Esophagus squamous epithelium (tissue), 5 donors: ENCODE data around the gene TESMIN. TPM values are rescaled to one million over a fixed set of nuclear protein-coding genes. Genes with fewer than 3 reads are reported as not detected.
A peak's percentile ranks its signal among the peaks of the same experiment; 100 is the strongest.

Source experiments
- DNase-seq: peaks from one replicate; lab custom pipeline; 2025; lab: John Stamatoyannopoulos, UW
- H3K27ac ChIP-seq, 4 donors: fragments of 200-600 bp; sonication (generic); one replicate each; pipeline ENCODE4 v1.5.1; 2016 to 2019; ENCODE audit warnings: mild to moderate bottlenecking in 1 of 4
- H3K27me3 ChIP-seq, 4 donors: fragments of 200-600 bp; sonication (generic); 1 replicate in 3 of 4; 2 replicates in 1 of 4; pipeline versions ENCODE4 v1.5.1 to v1.6.0; 2017 to 2021; ENCODE audit warnings: antibody characterized with exemption in 1 of 4
- H3K36me3 ChIP-seq, 3 donors: fragments of 200-600 bp; sonication (generic); one replicate each; pipeline ENCODE4 v1.5.1; 2016 to 2019
- H3K4me1 ChIP-seq, 3 donors: fragments of 200-600 bp; sonication (generic); one replicate each; pipeline ENCODE4 v1.5.1; 2017 to 2019
- H3K4me3 ChIP-seq, 4 donors: fragments of 200-600 bp; sonication (generic); 1 replicate in 3 of 4; 2 replicates in 1 of 4; pipeline ENCODE4 v1.5.1; 2016 to 2019; ENCODE audit warnings: mild to moderate bottlenecking in 2 of 4, moderate library complexity in 1 of 4
- H3K9me3 ChIP-seq, 3 donors: fragments of 200-600 bp; sonication (generic); one replicate each; pipeline ENCODE4 v1.5.1; 2016 to 2019
- CTCF ChIP-seq, 6 experiments: fragments of 450-650 bp in 4 of 6; fragments of 200-600 bp in 2 of 6; sonication (generic) in 2 of 6; IDR thresholded peaks; one replicate each; pipeline ENCODE4 v1.5.1; 2016 to 2019; ENCODE audit warnings: antibody characterized with exemption in 6 of 6, mild to moderate bottlenecking in 4 of 6, moderate library complexity in 4 of 6
- POLR2A ChIP-seq, 4 donors: fragments of 450-650 bp; IDR thresholded peaks; one replicate each; pipeline ENCODE4 v1.6.1; 2017; ENCODE audit warnings: antibody characterized with exemption in 4 of 4, mild to moderate bottlenecking in 4 of 4, moderate library complexity in 3 of 4
- WGBS, 2 donors: methylation state at CpG; one replicate each; pipeline ENCODE4 v1.1.5; 2018; 5-methylcytosine and 5-hydroxymethylcytosine counted together
- intact Hi-C: fragments of 100-400 bp; cut with DNase I; formaldehyde crosslinking; loops from one replicate; pipeline ENCODE4 v1.15.0; 2022
- total RNA-seq, 4 donors: library from RNA; depleted of rRNA; stranded (reverse); fragments of >200 nt; gene quantifications; one replicate each; pipeline ENCODE4 v1.1.0, GENCODE V29; 2016
- donor health status: DM: yes; HTN: yes; CAD: no.

Gene TESMIN
- total RNA-seq, 4 donors from 2014 or later: 3.1 to 5.3 (median 4.4) TPM

GRCh38 chr11:68767672-68768071, 16.4 kb upstream of the TESMIN start:
- intact Hi-C loops: no loop called here
- no peaks in the 10 kb centered on the region for H3K9me3 ChIP-seq
- WGBS, 2 donors: 88 to 89% methylated on average over 11 of the region's 11 CpGs
- DNase-seq: no peak
- no peaks in the 10 kb centered on the region for H3K4me1 ChIP-seq
- H3K27ac ChIP-seq: no peak overlapping the region
- peaks cover 33 to 98% (median 36%) of the 10 kb centered on the region in 3 donors for H3K36me3 ChIP-seq
- H3K4me3 ChIP-seq: no peak overlapping the region
- TF ChIP-seq CTCF (IDR thresholded peaks at IDR 0.05): no peak
- H3K27me3 ChIP-seq: no peaks in the 10 kb centered on the region

GRCh38 chr11:68766786-68767185, 15.5 kb upstream of the TESMIN start:
- DNase-seq: no peak
- peaks cover 35 to 98% (median 36%) of the 10 kb centered on the region in 3 donors for H3K36me3 ChIP-seq
- no peak overlapping the region for H3K27ac ChIP-seq
- no peaks in the 10 kb centered on the region for H3K27me3 ChIP-seq
- intact Hi-C loops: no loop called here
- no peaks in the 10 kb centered on the region for H3K4me1 ChIP-seq
- no peak overlapping the region for H3K4me3 ChIP-seq
- WGBS, 2 donors: 93 to 95% methylated on average over 8 of the region's 8 CpGs
- no peak for TF ChIP-seq CTCF (IDR thresholded peaks at IDR 0.05)
- TF ChIP-seq POLR2A (IDR thresholded peaks at IDR 0.05): no peak
- H3K9me3 ChIP-seq: no peaks in the 10 kb centered on the region

GRCh38 chr11:68764746-68765145, 13.4 kb upstream of the TESMIN start:
- intact Hi-C loops: no loop called here
- TF ChIP-seq POLR2A (IDR thresholded peaks at IDR 0.05) (no peak), CTCF (IDR thresholded peaks at IDR 0.05) (no peak)
- Histone ChIP-seq H3K27ac (no peak overlapping the region), H3K36me3 (peaks cover 27 to 98% (median 44%) of the 10 kb centered on the region in 3 donors), H3K4me3 (no peak overlapping the region), H3K27me3 (no peaks in the 10 kb centered on the region), H3K9me3 (no peaks in the 10 kb centered on the region), H3K4me1 (no peaks in the 10 kb centered on the region)
- WGBS, 2 donors: 92 to 95% methylated on average over 12 of the region's 16 CpGs
- DNase-seq: no peak

- intact Hi-C loops: no loop called here
- Histone ChIP-seq H3K4me1 (no peaks in the 10 kb centered on the region), H3K36me3 (peaks cover 27 to 98% (median 51%) of the 10 kb centered on the region in 3 donors), H3K9me3 (no peaks in the 10 kb centered on the region), H3K4me3 (no peak overlapping the region), H3K27ac (no peak overlapping the region), H3K27me3 (no peaks in the 10 kb centered on the region)
- peak in 1 of 6 experiments; percentile 8 for TF ChIP-seq CTCF (IDR thresholded peaks at IDR 0.05)
- no peak for TF ChIP-seq POLR2A (IDR thresholded peaks at IDR 0.05)
- 82 to 94% methylated on average over 13 of the region's 14 CpGs for WGBS, 2 donors
- DNase-seq: no peak
Observed at GRCh38 chr11:68763926-68764657, 12.8 kb upstream of the TESMIN start.

GRCh38 chr11:68763181-68763721, 11.9 kb upstream of the TESMIN start:
- Histone ChIP-seq H3K27me3 (no peaks in the 10 kb centered on the region), H3K9me3 (no peaks in the 10 kb centered on the region), H3K4me3 (no peak overlapping the region), H3K27ac (no peak overlapping the region), H3K4me1 (no peaks in the 10 kb centered on the region), H3K36me3 (peaks cover 27 to 98% (median 53%) of the 10 kb centered on the region in 3 donors)
- DNase-seq: no peak
- 60 to 71% methylated on average over 6 to 8 of the region's 10 CpGs for WGBS, 2 donors
- intact Hi-C loops: no loop called here
- no peak for TF ChIP-seq POLR2A (IDR thresholded peaks at IDR 0.05)
- no peak for TF ChIP-seq CTCF (IDR thresholded peaks at IDR 0.05)
